ENCODE measurements around the gene MAP3K9.

Gene MAP3K9

GRCh38 chr14:70698288-70698687 lies 111.0 kb downstream of the MAP3K9 start:
- no peak for DNase-seq (ENCODE audit: low spot score)

- DNase-seq (ENCODE audit: low spot score) = no peak
Measured at GRCh38 chr14:70697701-70698100, 111.6 kb downstream of the MAP3K9 start.

DNA sequence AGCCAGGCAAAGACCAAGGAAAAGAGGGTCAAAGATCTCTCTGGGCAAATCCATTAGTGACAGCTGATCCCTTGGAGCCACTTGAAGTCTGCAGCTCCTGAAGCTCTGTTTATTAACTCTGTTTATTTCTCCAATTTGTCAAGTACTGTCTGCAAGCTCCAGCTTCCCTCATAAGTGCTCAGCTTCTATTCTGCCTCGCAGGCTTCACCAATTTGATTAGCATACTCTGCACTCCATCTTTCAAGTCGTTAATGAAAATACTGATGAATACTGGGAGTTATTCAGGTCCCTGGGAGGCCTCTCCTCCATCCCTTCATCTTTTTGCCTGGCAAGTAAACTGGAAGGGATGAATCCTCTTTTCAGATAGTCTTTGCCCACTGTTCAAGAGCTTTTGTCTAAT lies 113.3 kb downstream of the MAP3K9 start:
- DNase-seq (ENCODE audit: low spot score) = no peak

DNA sequence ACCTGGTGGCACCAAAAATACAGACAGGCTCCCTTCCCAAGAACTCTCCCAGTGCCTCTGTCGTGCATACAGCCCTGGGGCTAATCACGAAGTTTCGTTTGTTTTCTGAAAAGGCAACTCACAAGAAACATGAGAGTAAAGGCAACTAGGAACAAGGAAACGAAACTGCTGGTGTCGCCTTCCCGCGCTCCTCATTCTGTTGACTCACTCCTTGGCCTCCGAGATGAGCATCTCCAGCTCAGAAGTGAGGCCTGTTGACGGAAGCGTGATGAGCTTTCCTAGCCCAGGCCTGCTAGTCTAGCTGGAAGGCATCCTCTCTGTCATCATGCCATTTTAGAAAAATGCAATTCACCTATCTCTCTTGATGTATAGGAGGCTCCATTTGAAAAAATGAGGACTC lies 117.1 kb downstream of the MAP3K9 start:
- peak; percentile 49 for DNase-seq (ENCODE audit: low spot score)

- DNase-seq (ENCODE audit: low spot score) = no peak
Measured at GRCh38 chr14:70685474-70686197, 123.7 kb downstream of the MAP3K9 start.

GRCh38 chr14:70683983-70684382 lies 125.3 kb downstream of the MAP3K9 start:
- no peak for DNase-seq (ENCODE audit: low spot score)

DNA sequence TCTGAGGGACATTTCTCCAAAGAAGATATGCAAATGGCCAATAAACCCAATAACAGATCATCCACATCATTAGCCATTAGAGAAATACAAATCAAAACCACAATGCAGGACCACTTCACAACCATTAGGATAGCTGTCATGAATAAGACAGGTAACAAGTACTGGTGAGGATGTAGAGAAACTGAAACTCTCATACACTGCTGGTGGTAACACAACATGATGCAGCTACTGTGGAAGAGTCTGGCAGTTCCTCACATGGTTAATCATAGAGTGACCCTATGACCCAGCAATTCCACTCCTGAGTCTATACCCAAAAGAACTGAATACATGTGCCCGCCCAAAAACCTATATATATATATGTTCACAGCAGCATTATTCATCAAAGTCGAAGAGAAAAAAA lies 128.6 kb downstream of the MAP3K9 start:
- DNase-seq (ENCODE audit: low spot score) = no peak

DNA sequence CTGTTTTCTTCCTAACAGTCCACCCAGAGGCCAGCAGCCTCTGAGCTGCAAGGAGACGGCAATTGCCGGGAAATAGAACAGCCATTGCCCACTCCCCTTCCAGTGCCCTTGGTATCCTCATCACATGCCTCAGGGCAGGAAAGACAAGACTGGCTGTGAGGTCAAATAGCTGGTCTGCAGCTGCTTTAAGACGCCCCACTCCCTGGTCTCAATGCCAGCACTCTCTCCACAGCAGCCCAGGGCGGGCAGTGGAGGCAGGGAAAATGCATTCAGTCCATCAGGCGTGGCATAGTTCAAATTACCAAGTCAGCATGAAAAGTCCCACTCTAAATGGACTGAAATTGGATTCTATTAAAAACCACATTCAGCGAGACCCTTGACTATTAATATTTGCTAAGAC lies 132.0 kb downstream of the MAP3K9 start:
- no peak for DNase-seq (ENCODE audit: low spot score)

All from globus pallidus (tissue), 1 donor.